GM19324 (cell line): ENCODE results near the gene LMNA.
"Not testable (repeated sequence)": the region's sequence is repeated elsewhere in the genome, so short reads cannot be mapped to it uniquely, and the experiment has no call there.

ENCODE experiments used
- ATAC-seq: cut with Tn5 transposase; IDR thresholded peaks from one replicate; pipeline ENCODE4 v1.9.1; 2021; ENCODE audit warnings: mild to moderate bottlenecking, moderate library complexity; ENCODE audit not compliant: unreplicated experiment, low FRiP score

The LMNA gene

GRCh38 chr1:156119503-156120209 lies 5.1 kb downstream of the LMNA start:
- ATAC-seq, result no peak

- ATAC-seq, result no peak
These were observed 5.8 kb downstream of the LMNA start for GRCh38 chr1:156120318-156120717.

- ATAC-seq, result not testable (repeated sequence)
These were observed 6.5 kb downstream of the LMNA start for GRCh38 chr1:156121005-156121404.

GRCh38 chr1:156121457-156121856 lies 6.9 kb downstream of the LMNA start:
- no peak for ATAC-seq

GRCh38 chr1:156122086-156122485 lies 7.6 kb downstream of the LMNA start:
- no peak for ATAC-seq

GRCh38 chr1:156122519-156123355 lies 8.2 kb downstream of the LMNA start:
- ATAC-seq, result no peak

GRCh38 chr1:156123356-156124196 lies 9.1 kb downstream of the LMNA start:
- ATAC-seq, result no peak

- ATAC-seq, result no peak
These were observed 10.3 kb downstream of the LMNA start for GRCh38 chr1:156124557-156125483.

GRCh38 chr1:156125544-156125943 lies 11.0 kb downstream of the LMNA start:
- not testable (repeated sequence) for ATAC-seq

- no peak for ATAC-seq
These were observed 11.6 kb downstream of the LMNA start for GRCh38 chr1:156126043-156126629.

- no peak for ATAC-seq
These were observed 12.4 kb downstream of the LMNA start for GRCh38 chr1:156126630-156127534.

GRCh38 chr1:156128308-156128653 lies 13.8 kb downstream of the LMNA start:
- no peak for ATAC-seq

- ATAC-seq, result no peak
These were observed 14.4 kb downstream of the LMNA start for GRCh38 chr1:156128654-156129597.

GRCh38 chr1:156129687-156130577 lies 15.4 kb downstream of the LMNA start:
- ATAC-seq, result no peak

- no peak for ATAC-seq
These were observed 16.0 kb downstream of the LMNA start for GRCh38 chr1:156130578-156130942.

GRCh38 chr1:156134716-156135435 lies 20.4 kb downstream of the LMNA start:
- ATAC-seq, result no peak
